ENCODE results near the gene CHMP5.

CHMP5 gene

GRCh38 chr9:33230756-33231622, 33.9 kb upstream of the CHMP5 start:
- no peak for TF ChIP-seq CTCF (IDR thresholded peaks at IDR 0.05; ENCODE audit: insufficient read depth, low read length, poor library complexity, severe bottlenecking)
- no peaks in the 10 kb centered on the region for H3K36me3 ChIP-seq (ENCODE audit: control insufficient read depth, insufficient read depth, low read length)
- no peak overlapping the region for H3K4me3 ChIP-seq (replicated peaks; ENCODE audit: low read depth, low read length)
- no peak for DNase-seq (ENCODE audit: extremely low read depth, insufficient read length)
- no peaks in the 10 kb centered on the region; the same call in none of the 2 replicates for H3K27me3 ChIP-seq (replicated peaks; ENCODE audit: control insufficient read depth, insufficient read depth, low read length)

DNA sequence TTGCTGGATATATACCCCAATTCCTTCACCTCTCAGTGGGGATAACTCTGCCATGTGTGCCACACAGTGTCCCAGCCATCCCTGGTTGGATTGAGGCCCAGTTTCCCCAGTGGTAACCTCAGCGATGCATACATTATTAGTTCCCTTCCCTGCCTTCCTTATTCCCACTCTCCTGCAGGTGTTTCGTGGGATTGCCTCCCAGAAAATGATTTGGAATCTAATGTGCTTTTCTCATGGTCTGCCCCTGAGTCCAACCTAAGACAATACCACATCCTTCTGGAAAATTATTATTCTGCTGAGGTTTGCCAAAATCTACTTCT, 33.3 kb upstream of the CHMP5 start:
- no peak for TF ChIP-seq CTCF (IDR thresholded peaks at IDR 0.05; ENCODE audit: insufficient read depth, low read length, poor library complexity, severe bottlenecking)
- no peak for DNase-seq (ENCODE audit: extremely low read depth, insufficient read length)
- Histone ChIP-seq H3K4me3 (replicated peaks; ENCODE audit: low read depth, low read length) (no peak overlapping the region), H3K36me3 (ENCODE audit: control insufficient read depth, insufficient read depth, low read length) (no peaks in the 10 kb centered on the region), H3K27me3 (replicated peaks; ENCODE audit: control insufficient read depth, insufficient read depth, low read length) (no peaks in the 10 kb centered on the region; the same call in none of the 2 replicates)

GRCh38 chr9:33232815-33233214, 32.0 kb upstream of the CHMP5 start:
- no peak for TF ChIP-seq CTCF (IDR thresholded peaks at IDR 0.05; ENCODE audit: insufficient read depth, low read length, poor library complexity, severe bottlenecking)
- Histone ChIP-seq H3K36me3 (ENCODE audit: control insufficient read depth, insufficient read depth, low read length) (no peaks in the 10 kb centered on the region), H3K4me3 (replicated peaks; ENCODE audit: low read depth, low read length) (no peak overlapping the region), H3K27me3 (replicated peaks; ENCODE audit: control insufficient read depth, insufficient read depth, low read length) (no peaks in the 10 kb centered on the region; the same call in none of the 2 replicates)
- no peak for DNase-seq (ENCODE audit: extremely low read depth, insufficient read length)

DNA sequence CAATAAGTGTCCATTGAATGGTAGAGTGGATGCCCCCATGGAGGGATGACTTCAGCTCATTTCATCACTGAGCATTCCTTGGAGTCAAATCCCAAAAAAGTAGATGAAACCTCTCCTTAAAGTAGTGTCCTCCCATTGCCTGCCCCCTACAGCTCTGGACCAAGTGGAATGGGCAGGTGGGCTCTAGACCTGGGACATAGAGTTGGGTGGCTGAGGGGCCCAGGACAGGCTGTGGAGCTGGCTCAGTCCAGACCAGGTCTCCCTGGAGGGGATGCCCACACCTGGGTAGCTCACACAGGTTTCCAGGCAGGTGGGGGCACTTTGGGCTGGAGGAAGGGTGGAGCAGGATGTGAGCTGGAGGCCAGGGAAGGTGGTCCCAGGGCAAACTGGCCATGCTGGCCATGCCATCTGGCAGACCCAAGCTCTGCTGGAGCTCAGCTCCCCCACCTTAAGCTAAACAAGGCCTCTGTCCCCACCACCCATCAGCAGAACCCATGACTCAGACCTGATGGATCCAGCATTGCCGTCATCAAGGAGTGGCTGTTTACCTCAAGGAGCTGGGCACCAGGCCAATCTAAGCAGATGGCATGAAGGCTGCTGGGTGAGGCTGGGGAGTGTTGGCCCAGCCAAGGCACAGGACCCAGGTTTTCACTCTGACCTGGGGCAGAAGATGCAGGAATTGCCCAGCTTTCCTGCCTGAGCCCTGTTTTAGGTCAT, 31.1 kb upstream of the CHMP5 start:
- no peak for DNase-seq (ENCODE audit: extremely low read depth, insufficient read length)
- H3K27me3 ChIP-seq (replicated peaks; ENCODE audit: control insufficient read depth, insufficient read depth, low read length) = no peaks in the 10 kb centered on the region; the same call in none of the 2 replicates
- no peaks in the 10 kb centered on the region for H3K36me3 ChIP-seq (ENCODE audit: control insufficient read depth, insufficient read depth, low read length)
- H3K4me3 ChIP-seq (replicated peaks; ENCODE audit: low read depth, low read length) = no peak overlapping the region
- no peak for TF ChIP-seq CTCF (IDR thresholded peaks at IDR 0.05; ENCODE audit: insufficient read depth, low read length, poor library complexity, severe bottlenecking)

GRCh38 chr9:33234511-33235467, 30.1 kb upstream of the CHMP5 start:
- no peak for DNase-seq (ENCODE audit: extremely low read depth, insufficient read length)

More at GRCh38 chr9:33234511-33235467, 30.1 kb upstream of the CHMP5 start:
- TF ChIP-seq CTCF (IDR thresholded peaks at IDR 0.05; ENCODE audit: insufficient read depth, low read length, poor library complexity, severe bottlenecking) = no peak
- Histone ChIP-seq H3K27me3 (replicated peaks; ENCODE audit: control insufficient read depth, insufficient read depth, low read length) (no peaks in the 10 kb centered on the region; the same call in none of the 2 replicates), H3K36me3 (ENCODE audit: control insufficient read depth, insufficient read depth, low read length) (no peaks in the 10 kb centered on the region), H3K4me3 (replicated peaks; ENCODE audit: low read depth, low read length) (no peak overlapping the region)

Data from GM06990 (cell line).